Stomach (tissue), 9 donors: Measurements from ENCODE around the gene C2CD4C. TPM values are rescaled to one million over a fixed set of nuclear protein-coding genes. Genes with fewer than 3 reads are reported as not detected.

Experiments used
- DNase-seq, 2 donors: peaks; one replicate each; pipeline versions ENCODE4 v3.0.0 to v3.0.0-alpha.2; 2013 to 2019
- H3K27ac ChIP-seq, 5 donors: fragments of 200-600 bp in 4 of 5; sonication (generic) in 4 of 5; one replicate each; pipeline ENCODE4 v1.5.1; 2013 to 2019; ENCODE audit warnings: mild to moderate bottlenecking in 1 of 5, moderate library complexity in 1 of 5
- H3K27me3 ChIP-seq, 3 donors: fragments of 200-600 bp; sonication (generic); one replicate each; pipeline ENCODE4 v1.5.1; 2017 to 2019; ENCODE audit warnings: mixed run types in 1 of 3
- H3K36me3 ChIP-seq, 4 donors: fragments of 200-600 bp; sonication (generic); 1 replicate in 3 of 4; 2 replicates in 1 of 4; pipeline ENCODE4 v1.5.1; 2016 to 2019
- H3K4me1 ChIP-seq, 4 donors: fragments of 200-600 bp; sonication (generic); one replicate each; pipeline ENCODE4 v1.5.1; 2016 to 2019
- H3K4me3 ChIP-seq, 4 donors: fragments of 200-600 bp; sonication (generic) in 3 of 4; one replicate each; pipeline ENCODE4 v1.5.1; 2016 to 2019; ENCODE audit warnings: mild to moderate bottlenecking in 1 of 4
- H3K9me3 ChIP-seq, 4 donors: fragments of 200-600 bp; sonication (generic); one replicate each; pipeline ENCODE4 v1.5.1; 2016 to 2019
- EP300 ChIP-seq: sonication (generic); formaldehyde crosslinking; IDR thresholded peaks from one replicate; pipeline ENCODE4 v1.6.1; 2017; ENCODE audit warnings: antibody characterized with exemption
- POLR2A ChIP-seq, 4 donors: fragments of 450-650 bp; IDR thresholded peaks; one replicate each; pipeline ENCODE4 v1.6.1; 2016; ENCODE audit warnings: antibody characterized with exemption in 4 of 4, control low read depth in 2 of 4, mild to moderate bottlenecking in 1 of 4, moderate library complexity in 1 of 4
- POLR2AphosphoS5 ChIP-seq, 3 donors: sonication (generic); formaldehyde crosslinking; IDR thresholded peaks; one replicate each; pipeline ENCODE4 v1.6.1; 2016; ENCODE audit warnings: antibody characterized with exemption in 3 of 3
- WGBS, 5 donors: extraction: QIAGEN DNeasy Blood & Tissue Kit in 3 of 5; methylation state at CpG; one replicate each; pipeline versions ENCODE4 v1.1.5 to v1.1.7; 2013 to 2018; 5-methylcytosine and 5-hydroxymethylcytosine counted together
- intact Hi-C: fragments of 100-400 bp; cut with DNase I; formaldehyde crosslinking; loops from one replicate; pipeline ENCODE4 v1.15.1; 2023; ENCODE audit warnings: low total_unique reads
- polyA plus RNA-seq, 3 donors: library from polyadenylated mRNA; stranded (reverse); fragments of 200-250 nt; gene quantifications; one replicate each; pipeline ENCODE4 v1.2.3, GENCODE V29; 2013
- total RNA-seq, 5 donors: library from RNA; depleted of rRNA; stranded (reverse); fragments of >200 nt; gene quantifications; one replicate each; pipeline versions ENCODE4 v1.1.0 to v1.2.3, GENCODE V29; 2014 to 2016
- TF ChIP-seq, protein P1 (sequence below), 7 experiments: fragments of 450-650 bp in 4 of 7; fragments of 200-600 bp in 3 of 7; sonication (generic) in 3 of 7; IDR thresholded peaks; one replicate each; pipeline ENCODE4 v1.5.1; 2016 to 2019; ENCODE audit warnings: antibody characterized with exemption in 7 of 7, control low read depth in 2 of 7, mild to moderate bottlenecking in 1 of 7
- donor health status: healthy with polysubstance abuse.
- donor health status: Bipolar disorder and iron deficiency.
- donor health status: healthy.

C2CD4C gene
- total and polyA plus RNA-seq, 8 donors, result 0.31 to 9.3 (median 0.61) TPM; not detected in 3

DNA sequence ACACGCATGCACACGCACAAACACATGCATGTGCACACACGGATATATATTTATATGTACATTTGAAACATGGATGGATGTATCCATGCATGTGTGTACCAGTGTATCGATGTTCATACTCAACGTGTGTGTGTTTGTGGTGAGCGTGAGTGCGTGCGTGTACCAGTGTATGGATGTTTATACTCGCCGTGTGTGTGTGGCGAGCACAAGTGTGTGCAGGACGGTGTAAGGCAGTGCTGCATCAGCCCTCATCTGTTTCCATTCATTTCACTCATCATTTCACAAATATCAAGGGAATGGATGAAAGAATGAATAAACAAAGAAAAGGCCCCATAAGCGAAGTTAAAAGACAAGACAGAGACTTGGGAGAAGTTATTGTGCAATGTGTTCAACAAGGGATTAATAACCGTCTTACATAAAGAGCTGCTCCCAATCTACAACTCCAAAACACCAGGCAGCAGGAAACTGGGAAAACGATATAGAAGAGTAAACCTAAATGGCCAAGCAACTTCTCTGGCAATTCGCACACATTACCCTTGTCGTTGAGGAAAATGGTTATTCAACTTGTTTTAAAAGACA is 42.7 kb downstream of the C2CD4C start:
- intact Hi-C loops, result no loop called here
- no peaks in the 10 kb centered on the region for H3K4me1 ChIP-seq
- peaks cover 0 to 73% (median 8%) of the 10 kb centered on the region in 3 donors for H3K27me3 ChIP-seq
- no peaks in the 10 kb centered on the region for H3K36me3 ChIP-seq
- H3K27ac ChIP-seq, result no peak overlapping the region
- TF ChIP-seq POLR2A (IDR thresholded peaks at IDR 0.05), result no peak
- TF ChIP-seq, protein P1, sequence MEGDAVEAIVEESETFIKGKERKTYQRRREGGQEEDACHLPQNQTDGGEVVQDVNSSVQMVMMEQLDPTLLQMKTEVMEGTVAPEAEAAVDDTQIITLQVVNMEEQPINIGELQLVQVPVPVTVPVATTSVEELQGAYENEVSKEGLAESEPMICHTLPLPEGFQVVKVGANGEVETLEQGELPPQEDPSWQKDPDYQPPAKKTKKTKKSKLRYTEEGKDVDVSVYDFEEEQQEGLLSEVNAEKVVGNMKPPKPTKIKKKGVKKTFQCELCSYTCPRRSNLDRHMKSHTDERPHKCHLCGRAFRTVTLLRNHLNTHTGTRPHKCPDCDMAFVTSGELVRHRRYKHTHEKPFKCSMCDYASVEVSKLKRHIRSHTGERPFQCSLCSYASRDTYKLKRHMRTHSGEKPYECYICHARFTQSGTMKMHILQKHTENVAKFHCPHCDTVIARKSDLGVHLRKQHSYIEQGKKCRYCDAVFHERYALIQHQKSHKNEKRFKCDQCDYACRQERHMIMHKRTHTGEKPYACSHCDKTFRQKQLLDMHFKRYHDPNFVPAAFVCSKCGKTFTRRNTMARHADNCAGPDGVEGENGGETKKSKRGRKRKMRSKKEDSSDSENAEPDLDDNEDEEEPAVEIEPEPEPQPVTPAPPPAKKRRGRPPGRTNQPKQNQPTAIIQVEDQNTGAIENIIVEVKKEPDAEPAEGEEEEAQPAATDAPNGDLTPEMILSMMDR (IDR thresholded peaks at IDR 0.05), result no peak
- no peak for TF ChIP-seq POLR2AphosphoS5 (IDR thresholded peaks at IDR 0.05)
- TF ChIP-seq EP300, result no peak
- 89 to 92% (median 90%) methylated on average over 17 of the region's 17 CpGs for WGBS, 5 donors
- no peak for DNase-seq
- no peak overlapping the region for H3K4me3 ChIP-seq
- no peaks in the 10 kb centered on the region for H3K9me3 ChIP-seq

DNA sequence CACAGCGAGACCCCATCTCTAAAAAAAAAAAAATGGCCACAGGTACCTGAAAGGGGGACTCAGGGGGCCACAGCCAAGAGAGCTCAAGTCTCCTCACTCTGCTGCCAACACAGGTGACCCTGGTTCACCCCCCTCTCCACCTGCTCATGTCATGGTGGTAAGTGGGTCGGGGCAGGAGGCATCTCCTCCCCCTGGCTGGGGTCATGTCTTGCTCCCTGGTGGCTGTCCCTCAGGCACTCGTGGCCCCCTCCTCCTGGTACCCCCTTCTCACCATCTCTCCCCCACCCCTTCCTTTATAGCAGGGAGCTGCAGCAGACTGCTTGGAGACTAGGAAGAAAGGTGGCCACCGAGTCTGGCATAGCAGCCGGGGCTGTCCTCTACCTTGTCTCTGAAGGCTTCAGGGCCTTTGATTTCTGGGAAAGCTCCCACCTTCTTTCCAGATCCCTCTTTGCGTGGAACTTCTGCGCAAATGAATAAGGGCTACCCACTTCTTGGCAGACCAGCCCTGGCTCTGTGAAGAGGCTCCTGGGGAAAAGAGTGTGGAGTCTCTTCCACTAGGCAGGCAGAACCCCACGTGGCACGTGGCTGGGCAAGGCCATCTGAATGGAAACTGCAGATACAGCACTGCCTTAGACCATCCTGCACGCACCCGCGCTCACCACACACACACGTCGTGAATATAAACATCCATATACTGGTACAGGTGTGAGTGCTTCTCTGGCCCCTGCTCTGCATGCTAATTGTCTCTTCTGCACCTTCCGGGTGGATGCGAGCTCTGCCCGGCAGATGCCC is 44.3 kb downstream of the C2CD4C start:
- TF ChIP-seq EP300 (no peak), POLR2A (IDR thresholded peaks at IDR 0.05) (no peak), POLR2AphosphoS5 (IDR thresholded peaks at IDR 0.05) (no peak)
- TF ChIP-seq, protein P1 (IDR thresholded peaks at IDR 0.05), result no peak
- 53 to 69% (median 61%) methylated on average over 17 of the region's 17 CpGs for WGBS, 5 donors
- Histone ChIP-seq H3K27ac (no peak overlapping the region), H3K4me1 (no peaks in the 10 kb centered on the region), H3K27me3 (peaks cover 0 to 64% (median 8%) of the 10 kb centered on the region in 3 donors), H3K36me3 (no peaks in the 10 kb centered on the region), H3K4me3 (no peak overlapping the region), H3K9me3 (no peaks in the 10 kb centered on the region)
- intact Hi-C loops, result no loop called here
- no peak for DNase-seq

DNA sequence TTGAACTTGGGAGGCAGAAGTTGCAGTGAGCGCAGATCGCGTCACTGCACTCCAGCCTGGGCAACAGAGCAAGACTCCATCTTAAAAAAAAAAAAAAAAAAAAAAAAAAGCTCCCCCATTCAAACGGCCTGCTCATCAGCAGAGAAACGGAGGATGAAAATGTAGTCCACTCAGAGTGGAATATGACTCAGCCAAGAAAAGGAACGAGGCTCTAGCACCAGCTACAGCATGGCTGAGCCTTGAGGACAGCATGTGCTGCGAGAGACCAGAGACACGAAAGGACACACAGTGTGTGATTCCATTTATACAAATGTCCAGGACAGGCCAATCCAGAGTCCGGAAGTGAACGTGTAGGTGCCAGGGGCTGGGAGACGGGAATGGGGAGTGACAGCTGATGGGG is 46.3 kb downstream of the C2CD4C start:
- Histone ChIP-seq H3K4me3 (no peak overlapping the region), H3K27ac (no peak overlapping the region), H3K4me1 (no peaks in the 10 kb centered on the region), H3K27me3 (peaks cover 0 to 69% (median 19%) of the 10 kb centered on the region in 3 donors), H3K36me3 (no peaks in the 10 kb centered on the region), H3K9me3 (no peaks in the 10 kb centered on the region)
- no peak for DNase-seq
- WGBS, 5 donors, result 80 to 83% (median 80%) methylated on average over 11 of the region's 11 CpGs
- TF ChIP-seq EP300 (no peak), POLR2A (IDR thresholded peaks at IDR 0.05) (no peak), POLR2AphosphoS5 (IDR thresholded peaks at IDR 0.05) (no peak)
- TF ChIP-seq, protein P1 (IDR thresholded peaks at IDR 0.05), result no peak
- intact Hi-C loops, result no loop called here

DNA sequence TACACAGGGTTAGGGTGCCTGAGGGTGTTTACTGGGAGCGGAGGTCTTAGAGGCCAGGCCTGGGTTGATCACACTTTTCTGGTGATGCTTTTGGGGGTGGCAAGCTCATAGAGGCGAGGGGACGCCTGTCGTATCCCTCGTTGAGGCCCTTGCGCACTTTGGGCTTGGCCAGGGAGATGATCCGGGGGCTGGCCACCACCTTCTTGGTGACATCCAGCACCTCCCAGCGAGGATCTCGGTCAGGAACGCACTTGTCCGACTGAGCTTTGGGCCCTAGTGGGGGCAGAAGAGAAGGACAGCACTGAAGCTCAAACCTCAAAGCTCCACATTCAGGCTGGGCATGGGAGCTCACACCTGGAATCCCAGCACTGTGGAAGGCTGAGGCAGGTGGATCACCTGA is 46.8 kb downstream of the C2CD4C start:
- H3K27me3 ChIP-seq, result peaks cover 0 to 69% (median 17%) of the 10 kb centered on the region in 3 donors
- H3K4me1 ChIP-seq, result no peaks in the 10 kb centered on the region
- no peak overlapping the region for H3K27ac ChIP-seq
- TF ChIP-seq POLR2AphosphoS5 (IDR thresholded peaks at IDR 0.05) (no peak), EP300 (no peak), POLR2A (IDR thresholded peaks at IDR 0.05) (no peak)
- TF ChIP-seq, protein P1 (IDR thresholded peaks at IDR 0.05), result no peak
- H3K9me3 ChIP-seq, result no peaks in the 10 kb centered on the region
- H3K4me3 ChIP-seq, result no peak overlapping the region
- DNase-seq, result no peak
- intact Hi-C loops, result no loop called here
- no peaks in the 10 kb centered on the region for H3K36me3 ChIP-seq
- WGBS, 5 donors, result 78 to 92% (median 90%) methylated on average over 6 to 11 of the region's 11 CpGs
